ENCODE measurements around the gene ITPKB.
"Not testable (repeated sequence)": the region's sequence is repeated elsewhere in the genome, so short reads cannot be mapped to it uniquely, and the experiment has no call there.

ITPKB gene

DNA sequence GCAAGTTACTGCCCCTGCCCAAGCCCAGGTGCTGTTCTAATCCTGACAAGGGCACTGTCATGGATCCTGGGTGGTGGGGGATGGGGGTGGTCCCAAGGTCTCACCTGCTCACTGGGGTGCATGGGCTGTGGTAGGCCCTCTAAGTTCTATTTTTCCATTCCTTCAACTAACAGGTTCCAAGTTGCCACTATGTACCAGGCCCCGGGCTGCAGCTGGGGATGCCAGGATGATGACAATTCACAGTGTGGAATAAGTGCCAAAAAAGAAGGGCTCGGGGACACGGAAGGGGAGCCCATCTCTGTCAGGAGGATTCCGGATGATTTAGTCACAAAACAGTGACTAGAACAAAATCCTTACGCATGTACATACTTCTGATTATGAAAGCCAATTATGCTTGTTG, 114.6 kb downstream of the ITPKB start:
- peaks cover 15% of the 10 kb centered on the region for H3K4me1 Mint-ChIP-seq (ENCODE audit: low read depth)
- H3K36me3 Mint-ChIP-seq (ENCODE audit: low read depth), result peaks cover 5% of the 10 kb centered on the region
- no peak overlapping the region for H3K27ac Mint-ChIP-seq
- H3K4me3 Mint-ChIP-seq, result no peak overlapping the region
- H3K27me3 Mint-ChIP-seq (ENCODE audit: low read depth), result peaks cover 15% of the 10 kb centered on the region
- peaks cover 11% of the 10 kb centered on the region for H3K9me3 Mint-ChIP-seq
- no peak for DNase-seq (ENCODE audit: low spot score)

DNA sequence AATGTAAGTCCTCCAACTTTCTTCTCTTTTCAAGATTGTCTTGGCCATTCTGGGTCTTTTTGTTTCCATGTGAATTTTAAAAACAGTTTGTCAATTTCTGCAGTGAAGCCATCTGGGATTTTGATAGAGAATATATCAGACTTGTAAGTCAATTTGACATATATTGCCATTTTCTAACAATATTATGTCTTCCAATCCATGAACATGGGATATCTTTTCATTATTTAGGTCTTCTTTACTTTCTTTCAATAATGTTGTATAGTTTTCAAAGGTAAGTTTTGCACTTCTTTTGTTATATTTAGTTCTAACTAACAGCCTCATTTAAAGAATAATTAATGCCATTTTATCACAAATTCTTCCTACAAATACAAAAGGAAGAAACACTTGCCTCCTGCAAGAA, 117.1 kb downstream of the ITPKB start:
- Mint-ChIP-seq H3K36me3 (ENCODE audit: low read depth) (peaks cover 5% of the 10 kb centered on the region), H3K27ac (no peak overlapping the region), H3K9me3 (peaks cover 11% of the 10 kb centered on the region), H3K27me3 (ENCODE audit: low read depth) (peaks cover 21% of the 10 kb centered on the region), H3K4me1 (ENCODE audit: low read depth) (peaks cover 11% of the 10 kb centered on the region), H3K4me3 (no peak overlapping the region)
- DNase-seq (ENCODE audit: low spot score), result no peak

DNA sequence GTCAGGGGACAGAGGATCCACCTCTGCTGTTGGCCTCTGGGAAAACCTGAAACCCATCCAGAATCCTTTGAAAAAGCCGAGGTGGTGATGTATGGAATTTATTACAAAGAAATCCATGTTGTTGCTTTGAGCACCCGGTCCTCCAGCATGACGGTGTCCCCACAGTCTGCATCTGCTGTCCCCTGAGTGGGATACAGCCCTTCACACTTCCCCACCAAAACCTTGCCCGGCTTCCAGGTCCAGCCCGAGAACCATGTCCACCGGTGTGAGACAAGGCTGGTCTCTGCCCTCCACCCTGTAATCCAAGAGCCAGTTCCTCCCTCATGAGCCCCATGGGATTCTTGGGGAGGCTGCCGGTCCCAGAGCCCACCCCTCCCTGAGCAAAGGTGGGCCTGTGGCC, 120.1 kb downstream of the ITPKB start:
- Mint-ChIP-seq H3K4me3 (no peak overlapping the region), H3K9me3 (peaks cover 11% of the 10 kb centered on the region), H3K27ac (no peak overlapping the region), H3K4me1 (ENCODE audit: low read depth) (no peaks in the 10 kb centered on the region), H3K27me3 (ENCODE audit: low read depth) (peaks cover 21% of the 10 kb centered on the region), H3K36me3 (ENCODE audit: low read depth) (no peaks in the 10 kb centered on the region)
- no peak for DNase-seq (ENCODE audit: low spot score)

DNA sequence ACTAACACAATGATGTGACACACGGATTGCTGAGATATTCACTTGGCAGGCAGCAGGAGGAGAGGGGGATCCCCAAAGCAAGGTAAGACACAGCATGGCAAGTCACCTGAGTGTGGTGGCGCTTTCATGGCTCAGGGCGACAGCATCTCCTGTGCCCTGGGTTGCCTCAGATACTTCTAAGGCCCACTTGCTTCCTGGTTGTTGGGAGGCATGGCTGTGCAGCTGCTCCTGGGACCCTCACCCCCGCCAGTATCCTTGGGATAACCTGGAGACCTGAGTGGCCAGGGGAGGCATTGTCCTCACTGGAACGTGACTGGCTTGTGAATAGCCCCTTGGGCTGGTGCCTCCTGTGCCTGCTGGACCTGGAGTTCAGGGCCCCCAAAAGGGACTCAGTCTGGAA, 120.7 kb downstream of the ITPKB start:
- DNase-seq (ENCODE audit: low spot score), result no peak
- Mint-ChIP-seq H3K27ac (no peak overlapping the region), H3K9me3 (peaks cover 11% of the 10 kb centered on the region), H3K4me3 (no peak overlapping the region), H3K4me1 (ENCODE audit: low read depth) (no peaks in the 10 kb centered on the region), H3K36me3 (ENCODE audit: low read depth) (no peaks in the 10 kb centered on the region), H3K27me3 (ENCODE audit: low read depth) (peaks cover 21% of the 10 kb centered on the region)

DNA sequence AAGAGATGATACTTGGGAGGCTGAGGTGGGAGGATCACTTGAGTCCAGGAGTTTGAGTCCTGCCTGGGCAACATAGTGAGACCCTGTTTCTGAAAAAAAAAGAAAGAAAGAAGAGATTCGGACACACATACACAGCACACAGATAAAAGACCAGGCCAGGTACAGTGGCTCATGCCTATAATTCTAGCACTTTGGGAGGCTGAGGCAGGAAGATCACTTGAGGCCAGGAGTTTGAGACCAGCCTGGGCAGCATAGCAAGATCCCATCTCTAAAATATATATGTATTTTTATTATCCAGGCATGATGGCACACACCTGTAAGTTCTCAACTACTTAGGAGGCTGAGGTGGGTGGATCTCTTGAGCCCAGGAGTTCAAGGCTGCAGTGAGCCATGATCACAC, 121.4 kb downstream of the ITPKB start:
- not testable (repeated sequence) for H3K36me3 Mint-ChIP-seq (ENCODE audit: low read depth); H3K27ac Mint-ChIP-seq; DNase-seq (ENCODE audit: low spot score); H3K4me3 Mint-ChIP-seq; H3K4me1 Mint-ChIP-seq (ENCODE audit: low read depth)
- Mint-ChIP-seq H3K27me3 (ENCODE audit: low read depth) (peaks cover 21% of the 10 kb centered on the region), H3K9me3 (peaks cover 11% of the 10 kb centered on the region)

DNA sequence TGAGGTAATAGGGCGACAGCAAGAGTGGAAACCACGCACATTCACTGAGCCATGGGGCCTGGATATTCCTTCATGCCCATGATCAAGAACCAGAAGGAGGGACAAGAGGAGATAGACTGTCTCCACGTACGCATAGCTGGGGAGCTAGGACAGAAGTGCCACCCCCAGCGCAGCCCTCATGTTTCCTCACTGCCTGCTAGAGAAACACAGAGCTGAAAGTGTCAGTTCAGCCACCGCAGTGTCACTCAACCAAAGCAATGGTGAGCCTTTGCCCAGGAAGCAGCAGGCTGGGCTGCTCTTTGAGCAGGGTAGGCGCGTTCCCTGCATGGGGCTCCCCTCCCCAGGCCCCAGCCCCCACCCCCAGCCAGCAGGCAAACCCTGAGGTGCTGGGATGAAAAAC, 122.0 kb downstream of the ITPKB start:
- no peak for DNase-seq (ENCODE audit: low spot score)
- Mint-ChIP-seq H3K4me3 (no peak overlapping the region), H3K27me3 (ENCODE audit: low read depth) (peaks cover 17% of the 10 kb centered on the region), H3K4me1 (ENCODE audit: low read depth) (no peaks in the 10 kb centered on the region), H3K9me3 (peaks cover 8% of the 10 kb centered on the region), H3K36me3 (ENCODE audit: low read depth) (no peaks in the 10 kb centered on the region), H3K27ac (no peak overlapping the region)

- H3K36me3 Mint-ChIP-seq (ENCODE audit: low read depth), result no peaks in the 10 kb centered on the region
- no peaks in the 10 kb centered on the region for H3K4me1 Mint-ChIP-seq (ENCODE audit: low read depth)
- no peak for DNase-seq (ENCODE audit: low spot score)
- H3K9me3 Mint-ChIP-seq, result peaks cover 4% of the 10 kb centered on the region
- H3K4me3 Mint-ChIP-seq, result no peak overlapping the region
- H3K27ac Mint-ChIP-seq, result no peak overlapping the region
- peaks cover 12% of the 10 kb centered on the region for H3K27me3 Mint-ChIP-seq (ENCODE audit: low read depth)
Measured at GRCh38 chr1:226616636-226617035, 122.4 kb downstream of the ITPKB start.

- Mint-ChIP-seq H3K27ac (no peak overlapping the region), H3K4me3 (no peak overlapping the region), H3K9me3 (peaks cover under 1% of the 10 kb centered on the region), H3K27me3 (ENCODE audit: low read depth) (peaks cover 7% of the 10 kb centered on the region), H3K4me1 (ENCODE audit: low read depth) (no peaks in the 10 kb centered on the region), H3K36me3 (ENCODE audit: low read depth) (no peaks in the 10 kb centered on the region)
- DNase-seq (ENCODE audit: low spot score), result no peak
Measured at GRCh38 chr1:226615876-226616275, 123.2 kb downstream of the ITPKB start.

DNA sequence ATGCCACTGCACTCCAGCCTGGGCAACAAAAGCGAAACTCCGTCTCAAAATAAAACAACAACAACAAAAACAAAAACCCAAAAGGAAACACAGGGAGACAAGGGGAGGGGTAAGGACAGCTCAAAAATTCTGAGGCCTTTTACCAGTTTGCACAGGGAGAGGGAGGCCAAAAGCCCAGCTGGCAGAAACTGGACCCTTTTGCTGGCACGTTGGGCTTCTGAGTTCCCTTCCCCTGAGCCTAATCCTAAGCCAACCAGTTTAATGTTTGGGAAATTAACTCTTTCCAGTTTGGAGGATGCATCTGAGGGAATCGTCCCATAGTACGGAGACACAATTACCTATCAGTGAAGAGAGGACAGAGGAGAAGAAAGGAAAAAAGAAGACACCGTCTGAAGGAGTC, 127.1 kb downstream of the ITPKB start:
- H3K9me3 Mint-ChIP-seq; H3K4me3 Mint-ChIP-seq; H3K27ac Mint-ChIP-seq; H3K27me3 Mint-ChIP-seq (ENCODE audit: low read depth); DNase-seq (ENCODE audit: low spot score); H3K4me1 Mint-ChIP-seq (ENCODE audit: low read depth); H3K36me3 Mint-ChIP-seq (ENCODE audit: low read depth): not testable (repeated sequence)

DNA sequence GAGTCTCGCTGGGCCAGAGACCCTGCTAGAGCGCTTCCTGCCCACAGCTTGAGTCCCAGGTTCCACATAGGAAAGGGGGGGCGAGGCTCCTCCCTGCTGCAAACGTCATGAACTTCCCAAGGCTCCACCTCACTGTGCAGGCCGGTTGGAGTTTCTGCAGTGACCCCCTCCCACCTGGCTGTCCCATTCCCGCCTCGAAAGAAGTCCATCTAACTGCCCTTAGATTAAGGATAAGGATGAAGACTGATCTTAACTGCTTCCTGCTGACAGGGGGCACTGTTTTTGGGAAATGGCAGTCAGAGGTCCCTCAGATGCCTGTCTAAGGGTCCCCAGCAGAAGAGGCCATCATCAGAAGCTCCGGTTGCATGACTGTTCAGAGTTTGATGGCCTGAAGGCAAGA, 127.8 kb downstream of the ITPKB start:
- H3K27ac Mint-ChIP-seq, result no peak overlapping the region
- no peaks in the 10 kb centered on the region for H3K9me3 Mint-ChIP-seq
- H3K4me1 Mint-ChIP-seq (ENCODE audit: low read depth), result no peaks in the 10 kb centered on the region
- H3K27me3 Mint-ChIP-seq (ENCODE audit: low read depth), result no peaks in the 10 kb centered on the region
- no peaks in the 10 kb centered on the region for H3K36me3 Mint-ChIP-seq (ENCODE audit: low read depth)
- H3K4me3 Mint-ChIP-seq, result no peak overlapping the region
- no peak for DNase-seq (ENCODE audit: low spot score)

GRCh38 chr1:226610671-226611070, 128.4 kb downstream of the ITPKB start:
- Mint-ChIP-seq H3K27ac (no peak overlapping the region), H3K4me1 (ENCODE audit: low read depth) (no peaks in the 10 kb centered on the region), H3K27me3 (ENCODE audit: low read depth) (no peaks in the 10 kb centered on the region), H3K9me3 (no peaks in the 10 kb centered on the region), H3K36me3 (ENCODE audit: low read depth) (no peaks in the 10 kb centered on the region), H3K4me3 (no peak overlapping the region)
- DNase-seq (ENCODE audit: low spot score), result no peak

DNA sequence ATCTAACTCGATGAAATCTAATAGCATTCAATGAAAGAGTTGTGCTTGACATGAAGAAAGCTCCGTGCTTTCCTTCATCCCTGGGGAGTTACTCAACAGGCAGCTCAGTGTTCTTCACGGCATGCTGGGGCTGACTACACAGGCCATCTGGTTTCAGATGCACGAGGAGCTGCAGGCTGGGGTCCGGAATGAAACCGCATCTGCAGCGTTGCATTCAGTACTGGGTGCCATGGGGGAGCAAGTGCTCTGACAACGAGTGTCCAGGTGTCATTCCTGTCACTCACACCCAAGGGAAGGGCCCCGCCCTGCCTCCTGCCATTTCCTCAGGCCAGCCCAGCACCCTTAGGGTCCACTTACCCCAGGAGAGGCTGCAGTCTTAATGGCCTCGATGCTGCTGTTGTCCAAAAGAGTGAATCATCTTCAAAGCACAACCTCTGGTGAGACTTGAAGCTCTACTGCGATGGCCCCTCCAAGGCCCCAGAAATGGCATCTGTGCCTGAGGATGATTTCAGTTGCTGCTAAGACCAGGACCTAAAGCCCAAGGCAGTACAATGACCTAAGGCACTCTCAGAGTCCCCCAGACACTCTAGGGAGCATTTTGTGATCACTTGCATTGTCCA, 129.1 kb downstream of the ITPKB start:
- Mint-ChIP-seq H3K4me3 (no peak overlapping the region), H3K4me1 (ENCODE audit: low read depth) (no peaks in the 10 kb centered on the region), H3K36me3 (ENCODE audit: low read depth) (no peaks in the 10 kb centered on the region), H3K27me3 (ENCODE audit: low read depth) (no peaks in the 10 kb centered on the region), H3K9me3 (no peaks in the 10 kb centered on the region), H3K27ac (no peak overlapping the region)
- no peak for DNase-seq (ENCODE audit: low spot score)

DNA sequence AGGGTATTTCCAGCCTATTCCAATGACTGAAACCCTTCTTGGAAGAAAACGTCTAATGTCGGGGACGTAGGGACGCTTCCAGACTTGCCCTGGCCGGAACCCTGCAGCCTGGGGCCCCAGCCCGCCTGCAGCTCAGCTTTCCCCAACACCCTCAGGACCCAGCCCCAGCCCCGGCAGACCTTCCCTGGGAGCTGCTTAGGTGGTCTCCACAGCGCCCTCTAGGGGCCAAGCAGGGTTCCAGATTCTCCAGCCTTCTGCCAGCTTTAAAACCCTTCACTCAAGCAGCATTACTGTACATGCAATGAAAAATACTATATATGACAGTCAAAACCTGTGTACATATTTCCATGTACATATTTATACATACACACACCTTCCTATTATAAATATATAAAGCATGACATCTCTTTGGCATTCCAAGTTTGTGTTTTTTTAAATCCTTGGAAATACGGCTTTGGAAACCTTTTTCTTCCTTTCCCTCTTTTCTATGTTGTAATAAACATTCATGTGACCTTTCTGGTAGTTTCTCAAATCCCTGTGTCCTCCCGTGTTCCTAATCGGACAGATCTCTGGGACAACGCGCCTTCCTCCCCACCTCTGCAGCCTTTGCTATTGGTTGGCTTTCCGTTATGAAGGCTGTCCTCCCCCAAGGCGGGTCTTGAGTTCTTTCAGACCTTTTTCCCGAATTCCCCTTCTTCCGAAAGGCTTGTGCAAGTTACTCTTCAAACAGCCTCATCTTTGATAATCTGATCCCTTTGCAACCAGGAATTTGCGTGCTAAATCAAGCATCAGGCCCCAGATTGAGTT, 130.2 kb downstream of the ITPKB start:
- H3K9me3 Mint-ChIP-seq, result no peaks in the 10 kb centered on the region
- H3K27me3 Mint-ChIP-seq (ENCODE audit: low read depth), result no peaks in the 10 kb centered on the region
- H3K4me1 Mint-ChIP-seq (ENCODE audit: low read depth), result no peaks in the 10 kb centered on the region
- no peak overlapping the region for H3K27ac Mint-ChIP-seq
- H3K36me3 Mint-ChIP-seq (ENCODE audit: low read depth), result no peaks in the 10 kb centered on the region
- H3K4me3 Mint-ChIP-seq, result no peak overlapping the region
- DNase-seq (ENCODE audit: low spot score), result peak; percentile 52

DNA sequence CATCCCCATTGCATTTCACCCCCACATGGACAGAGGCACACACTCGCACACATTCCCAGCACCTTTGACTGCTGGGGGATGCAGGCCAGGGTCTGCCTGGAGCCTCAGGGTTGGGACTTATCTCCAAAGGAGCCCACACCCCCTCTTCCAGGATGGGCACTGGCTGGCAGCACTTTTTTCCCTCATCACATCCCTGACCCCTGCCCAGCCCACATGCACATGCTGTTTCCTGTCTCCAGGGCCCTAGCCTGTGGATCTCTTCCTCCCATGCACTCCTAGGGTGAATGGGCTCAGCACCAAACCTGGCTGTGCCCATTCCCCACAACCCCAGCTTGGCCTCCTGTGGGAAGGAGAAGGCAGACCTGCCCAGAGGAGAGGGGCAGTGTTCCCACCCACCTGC, 131.3 kb downstream of the ITPKB start:
- H3K4me3 Mint-ChIP-seq, result no peak overlapping the region
- no peak overlapping the region for H3K27ac Mint-ChIP-seq
- H3K36me3 Mint-ChIP-seq (ENCODE audit: low read depth), result no peaks in the 10 kb centered on the region
- H3K4me1 Mint-ChIP-seq (ENCODE audit: low read depth), result peaks cover 2% of the 10 kb centered on the region
- no peaks in the 10 kb centered on the region for H3K9me3 Mint-ChIP-seq
- no peaks in the 10 kb centered on the region for H3K27me3 Mint-ChIP-seq (ENCODE audit: low read depth)
- DNase-seq (ENCODE audit: low spot score), result no peak

- no peak overlapping the region for H3K4me3 Mint-ChIP-seq
- H3K9me3 Mint-ChIP-seq, result no peaks in the 10 kb centered on the region
- no peak overlapping the region for H3K27ac Mint-ChIP-seq
- no peaks in the 10 kb centered on the region for H3K27me3 Mint-ChIP-seq (ENCODE audit: low read depth)
- peaks cover 2% of the 10 kb centered on the region for H3K4me1 Mint-ChIP-seq (ENCODE audit: low read depth)
- no peak for DNase-seq (ENCODE audit: low spot score)
- no peaks in the 10 kb centered on the region for H3K36me3 Mint-ChIP-seq (ENCODE audit: low read depth)
Measured at GRCh38 chr1:226607268-226607660, 131.8 kb downstream of the ITPKB start.
